Measurements from ENCODE around the gene CDC14A. TPM values are rescaled to one million over a fixed set of nuclear protein-coding genes. Genes with fewer than 3 reads are reported as not detected.

The CDC14A gene
- total RNA-seq, 4 donors from 2014 or later = 6.6 to 12.2 (median 7.4) TPM

DNA sequence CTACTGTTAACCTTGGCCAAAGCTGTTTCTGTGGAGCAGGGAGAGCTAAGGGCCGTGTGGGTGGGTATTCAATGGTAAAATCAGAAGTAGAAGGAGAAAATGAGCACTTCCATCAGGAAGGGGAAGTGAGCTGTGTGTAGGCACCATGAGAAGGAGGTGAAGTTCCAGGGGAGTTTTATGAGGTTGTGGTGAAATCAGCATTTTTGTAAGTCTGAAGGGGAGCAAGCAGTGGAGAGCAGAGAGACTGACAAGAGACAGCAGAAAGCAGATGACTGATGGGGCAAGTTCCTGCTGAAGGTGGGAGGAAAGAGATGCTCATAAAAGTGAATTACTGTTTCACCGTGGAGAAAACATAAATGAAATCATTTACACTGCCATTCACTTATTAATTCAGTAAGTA, 183.0 kb downstream of the CDC14A start:
- intact Hi-C loops (cut with DNase I) = no loop called here
- Histone ChIP-seq H3K27me3 (peaks cover 4 to 35% (median 8%) of the 10 kb centered on the region in 4 donors), H3K27ac (replicated peaks in 1 of 4) (no peak overlapping the region), H3K36me3 (no peaks in the 10 kb centered on the region), H3K4me3 (no peak overlapping the region), H3K4me1 (peaks cover 11 to 30% (median 25%) of the 10 kb centered on the region in 4 donors), H3K9me3 (no peaks in the 10 kb centered on the region)
- no peak for TF ChIP-seq CTCF (IDR thresholded peaks at IDR 0.05)
- TF ChIP-seq POLR2AphosphoS5 (IDR thresholded peaks at IDR 0.05) = no peak
- TF ChIP-seq EP300 (IDR thresholded peaks at IDR 0.05) = no peak
- no peak for TF ChIP-seq POLR2A (IDR thresholded peaks at IDR 0.05; ENCODE audit: low read depth)
- DNase-seq (ENCODE audit: extremely low spot score) = no peak
- 40% methylated on average over 2 of the region's 2 CpGs for WGBS

DNA sequence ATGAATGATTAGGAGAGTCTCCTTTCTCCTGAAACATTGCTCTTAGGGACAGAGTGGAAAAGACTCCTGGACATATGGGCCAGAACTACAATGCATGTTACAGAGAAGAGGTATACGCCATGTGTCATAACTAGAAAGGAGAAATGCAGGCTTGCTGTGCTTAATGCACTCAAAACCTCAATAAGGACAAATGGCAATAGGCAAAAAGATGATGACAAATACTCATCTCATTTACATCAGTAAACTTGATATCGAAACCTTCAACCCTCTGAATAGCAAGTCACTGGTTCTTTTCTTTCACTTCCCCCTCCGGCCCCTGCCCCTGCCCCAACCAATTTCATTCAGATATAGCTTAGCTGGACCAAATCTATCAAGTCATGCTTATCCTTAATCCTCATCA, 183.7 kb downstream of the CDC14A start:
- 84% methylated on average over 3 of the region's 3 CpGs for WGBS
- TF ChIP-seq CTCF (IDR thresholded peaks at IDR 0.05) = no peak
- no peak for TF ChIP-seq POLR2A (IDR thresholded peaks at IDR 0.05; ENCODE audit: low read depth)
- Histone ChIP-seq H3K36me3 (no peaks in the 10 kb centered on the region), H3K27ac (replicated peaks in 1 of 4) (no peak overlapping the region), H3K4me1 (peaks cover 11 to 30% (median 24%) of the 10 kb centered on the region in 4 donors), H3K9me3 (no peaks in the 10 kb centered on the region), H3K27me3 (peaks cover 4 to 43% (median 12%) of the 10 kb centered on the region in 4 donors), H3K4me3 (no peak overlapping the region)
- intact Hi-C loops (cut with DNase I) = no loop called here
- DNase-seq (ENCODE audit: extremely low spot score) = no peak

- under 1% methylated on average over 20 of the region's 105 CpGs for WGBS
- Histone ChIP-seq H3K4me1 (peaks cover 11 to 25% (median 23%) of the 10 kb centered on the region in 4 donors), H3K27ac (replicated peaks in 1 of 4) (no peak overlapping the region), H3K27me3 (peaks cover 4 to 46% (median 14%) of the 10 kb centered on the region in 4 donors), H3K36me3 (no peaks in the 10 kb centered on the region), H3K4me3 (peak overlapping the region; percentile 53 to 59 (median 56)), H3K9me3 (no peaks in the 10 kb centered on the region)
- DNase-seq (ENCODE audit: extremely low spot score) = no peak
- no peak for TF ChIP-seq POLR2A (IDR thresholded peaks at IDR 0.05; ENCODE audit: low read depth)
- no peak for TF ChIP-seq POLR2AphosphoS5 (IDR thresholded peaks at IDR 0.05)
- peak in 1 of 3 experiments; percentile 2 for TF ChIP-seq CTCF (IDR thresholded peaks at IDR 0.05)
- intact Hi-C loops (cut with DNase I) = no loop called here
These were observed 186.9 kb downstream of the CDC14A start for GRCh38 chr1:100538913-100539835.

GRCh38 chr1:100539836-100540536, 187.7 kb downstream of the CDC14A start:
- Histone ChIP-seq H3K27ac (replicated peaks in 1 of 4) (no peak overlapping the region), H3K4me1 (peaks cover 11 to 25% (median 23%) of the 10 kb centered on the region in 4 donors), H3K4me3 (peak overlapping the region; percentile 53 to 59 (median 56)), H3K9me3 (no peaks in the 10 kb centered on the region), H3K36me3 (no peaks in the 10 kb centered on the region), H3K27me3 (peaks cover 4 to 46% (median 14%) of the 10 kb centered on the region in 4 donors)
- 40% methylated on average over 16 of the region's 57 CpGs for WGBS
- TF ChIP-seq CTCF (IDR thresholded peaks at IDR 0.05) = no peak
- TF ChIP-seq EP300 (IDR thresholded peaks at IDR 0.05) = no peak
- no peak for TF ChIP-seq POLR2AphosphoS5 (IDR thresholded peaks at IDR 0.05)
- TF ChIP-seq POLR2A (IDR thresholded peaks at IDR 0.05; ENCODE audit: low read depth) = no peak
- no peak for DNase-seq (ENCODE audit: extremely low spot score)
- intact Hi-C loops (cut with DNase I) = no loop called here
